ENCODE data around the gene RSRC1. TPM values are rescaled to one million over a fixed set of nuclear protein-coding genes. Genes with fewer than 3 reads are reported as not detected.

RSRC1 gene
- total RNA-seq, 1 donor from 2014 or later, result 82.1 TPM

DNA sequence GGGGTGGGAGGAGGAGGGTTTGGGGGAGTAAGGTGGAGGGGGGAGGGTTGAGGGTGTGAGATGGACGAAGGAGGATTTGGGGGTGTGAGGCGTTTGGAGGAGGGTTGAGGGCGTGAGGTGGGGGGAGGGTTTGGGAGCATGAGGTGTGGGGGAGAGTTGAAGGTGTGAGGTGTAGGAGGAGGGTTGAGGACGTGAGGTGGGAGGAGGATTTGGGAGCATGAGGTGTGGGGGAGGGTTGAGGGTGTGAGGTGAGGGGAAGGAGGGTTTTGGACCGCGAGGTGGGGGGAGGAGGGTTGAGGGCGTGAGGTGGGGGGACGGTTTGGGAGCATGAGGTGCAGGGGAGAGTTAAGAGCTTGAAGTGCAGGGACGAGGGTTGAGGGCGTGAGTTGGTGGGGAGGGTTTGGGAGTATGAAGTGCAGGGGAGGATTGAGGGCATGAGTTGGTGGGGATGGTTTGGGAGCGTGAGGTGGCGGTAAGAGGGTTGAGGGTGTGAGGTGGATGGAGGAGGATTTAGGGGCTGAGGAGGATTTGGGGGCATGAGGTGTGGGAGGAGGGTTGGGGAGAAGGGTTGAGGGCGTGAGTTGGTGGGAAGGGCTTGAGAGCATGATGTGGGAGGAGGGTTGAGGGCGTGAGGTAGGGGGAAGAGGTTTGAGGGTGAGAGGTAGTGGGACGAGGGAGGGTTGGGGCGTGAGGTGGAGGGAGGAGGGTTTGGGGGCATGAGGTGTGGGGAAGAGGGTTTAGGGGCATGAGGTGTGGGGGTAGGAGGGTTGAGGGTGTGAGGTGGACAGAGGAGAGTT is 462.3 kb downstream of the RSRC1 start:
- no peak for DNase-seq (ENCODE audit: low spot score)

DNA sequence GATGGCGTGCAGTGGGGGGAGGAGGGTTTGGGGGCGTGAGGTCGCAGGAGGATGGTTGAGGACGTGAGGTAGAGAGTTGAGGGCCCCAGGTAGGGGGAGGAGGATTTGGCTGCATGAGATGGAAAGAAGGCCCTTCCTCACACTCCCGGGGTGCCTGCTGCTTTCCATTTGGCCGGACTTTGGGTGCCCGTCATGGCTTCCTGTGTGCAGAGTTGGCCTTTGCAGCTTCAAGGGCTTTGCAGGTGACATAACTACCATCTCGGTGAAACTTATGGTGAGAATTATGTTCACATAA is 462.8 kb downstream of the RSRC1 start:
- no peak for DNase-seq (ENCODE audit: low spot score)

DNA sequence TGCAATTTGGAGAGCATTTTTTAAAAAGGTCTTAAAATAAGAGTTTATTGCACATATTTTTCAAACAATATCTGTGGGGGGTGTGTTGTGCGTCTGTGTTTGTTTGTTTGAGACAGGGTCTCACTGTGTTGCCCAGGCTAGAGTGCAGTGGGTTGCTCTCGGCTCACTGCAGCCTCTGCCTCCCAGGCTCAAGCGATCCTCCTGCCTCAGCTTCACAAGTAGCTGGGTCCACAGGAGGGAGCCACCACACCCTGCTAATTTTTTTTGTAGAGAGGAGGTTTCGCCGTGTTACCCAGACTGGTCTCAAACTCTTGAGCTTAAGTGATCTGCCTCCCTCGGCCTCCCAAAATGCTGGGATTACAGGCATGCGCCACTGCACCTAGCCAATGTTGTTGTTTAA is 463.8 kb downstream of the RSRC1 start:
- DNase-seq (ENCODE audit: low spot score), result no peak

DNA sequence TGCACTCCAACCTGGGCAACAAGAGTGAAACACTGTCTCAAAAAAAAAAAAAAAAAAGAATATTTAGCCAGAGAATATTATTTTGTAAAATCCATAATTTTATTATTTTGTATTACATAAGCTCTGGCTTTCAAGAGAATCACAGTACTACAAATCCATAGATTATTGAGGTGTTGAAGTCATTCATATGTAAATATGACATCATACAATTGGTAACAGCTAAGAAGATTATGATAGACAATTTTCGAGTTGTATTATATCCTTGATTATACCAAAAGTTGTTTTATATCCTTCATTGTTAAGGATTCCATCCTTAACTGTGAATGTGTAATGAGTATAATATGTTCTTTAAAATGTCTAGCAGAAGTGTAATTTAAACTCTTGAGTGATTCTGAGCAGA is 464.8 kb downstream of the RSRC1 start:
- DNase-seq (ENCODE audit: low spot score), result no peak

DNA sequence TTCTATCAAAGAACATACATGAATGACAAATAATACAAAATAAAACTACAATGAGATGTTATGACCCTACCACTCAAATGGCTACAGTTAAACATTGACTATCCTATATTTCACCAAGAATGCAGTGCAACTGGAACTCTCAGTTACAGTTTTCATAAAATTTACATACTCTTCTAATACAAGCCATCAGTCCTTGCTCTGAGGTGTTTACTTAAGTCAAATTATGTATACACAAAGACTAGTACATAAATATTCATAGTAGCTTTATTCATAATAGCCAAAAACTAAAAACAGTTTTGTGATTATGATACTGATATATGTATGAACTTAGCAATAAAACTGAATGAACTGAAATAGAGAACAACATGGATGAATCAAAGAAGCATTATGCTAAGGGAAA is 480.3 kb downstream of the RSRC1 start:
- no peak for DNase-seq (ENCODE audit: low spot score)

Other genes starting within 250 kb of the RSRC1 start
- gene SHOX2, start 3.7 kb upstream of the RSRC1 start, total RNA-seq (ENCODE audit: insufficient read depth, low replicate concordance), result 1.9 TPM

All from umbilical cord (tissue), 2 donors.